HL-60/S4 treated with retinoic acid at 250 ng/mL for 4 days and 3 days (cell line): ENCODE data around the gene GCSAM.

ENCODE experiments used
- in situ Hi-C: fragments of 300-500 bp; cut with MboI; formaldehyde crosslinking; loops from 2 replicates; pipeline ENCODE4 v1.7.0; 2022; ENCODE audit warnings: low sequenced_read_pairs

GCSAM gene, protein sequence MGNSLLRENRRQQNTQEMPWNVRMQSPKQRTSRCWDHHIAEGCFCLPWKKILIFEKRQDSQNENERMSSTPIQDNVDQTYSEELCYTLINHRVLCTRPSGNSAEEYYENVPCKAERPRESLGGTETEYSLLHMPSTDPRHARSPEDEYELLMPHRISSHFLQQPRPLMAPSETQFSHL

GRCh38 chr3:112132975-112133448, at the start of gene GCSAM:
TSS of gene GCSAM (minus strand) at chr3:112133248. CDS start at chr3:112133120, 128 bp downstream.
- in situ Hi-C loops = no loop called here

DNA sequence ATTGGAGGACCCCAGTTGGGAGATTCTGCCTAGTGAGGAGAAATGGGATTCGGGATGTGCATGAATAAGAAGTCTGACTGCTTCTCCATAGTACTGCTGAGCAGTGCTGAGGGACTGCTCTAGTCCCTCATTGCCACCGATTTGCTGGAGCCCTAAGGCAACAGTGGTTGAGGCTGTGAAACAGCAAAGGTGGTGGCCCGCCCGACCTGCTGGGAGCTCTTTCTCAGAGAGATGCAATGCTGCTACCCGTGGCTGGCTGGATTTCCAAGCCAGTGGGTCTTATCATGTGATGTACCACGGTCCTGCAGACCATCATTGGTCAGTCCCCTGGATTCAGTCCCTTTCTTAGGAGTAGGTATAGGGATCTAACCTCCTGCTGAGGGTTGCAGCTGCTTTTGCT, 42.6 kb upstream of the GCSAM start:
- in situ Hi-C loops = no loop called here

- in situ Hi-C loops = no loop called here
Observed at GRCh38 chr3:112175037-112175436, 42.0 kb upstream of the GCSAM start.

- in situ Hi-C loops = no loop called here
Observed at GRCh38 chr3:112171144-112171543, 38.1 kb upstream of the GCSAM start.

DNA sequence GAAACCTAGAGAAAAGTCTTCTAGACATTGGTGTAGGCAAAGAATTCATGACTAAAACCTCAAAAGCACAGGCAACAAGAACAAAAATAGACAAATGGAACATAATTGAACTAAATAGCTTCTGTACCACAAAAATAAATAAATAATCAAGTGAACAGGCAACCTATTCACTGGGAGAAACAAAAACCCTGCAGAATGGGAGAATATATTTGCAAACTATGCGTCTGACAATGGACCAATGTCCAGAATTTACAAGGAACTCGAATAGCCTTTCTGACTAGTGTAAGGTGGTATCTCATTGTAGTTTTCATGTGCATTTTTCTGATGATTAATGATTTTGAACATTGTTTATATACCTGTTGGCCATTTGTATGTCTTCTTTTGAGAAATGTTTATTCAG, 37.0 kb upstream of the GCSAM start:
- in situ Hi-C loops = no loop called here

DNA sequence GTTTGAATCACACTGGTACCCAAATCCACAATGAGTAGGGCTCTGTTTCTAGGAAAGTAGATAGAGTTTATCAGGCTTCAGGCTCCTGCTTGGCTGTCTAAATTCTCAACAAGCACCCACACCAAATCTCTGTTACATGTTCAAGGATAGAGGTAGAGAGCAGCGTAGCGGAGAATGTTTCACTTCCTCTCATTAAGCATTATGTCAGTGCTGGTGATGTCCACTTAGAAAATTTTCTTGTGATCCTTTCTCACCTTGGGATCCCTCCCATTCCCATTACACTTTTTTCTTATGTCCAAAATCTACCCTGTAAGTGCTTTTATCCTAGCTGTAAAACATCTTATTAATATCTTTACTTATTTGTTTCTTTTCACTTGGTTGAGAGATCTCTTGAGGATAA, 34.7 kb upstream of the GCSAM start:
- in situ Hi-C loops = no loop called here

DNA sequence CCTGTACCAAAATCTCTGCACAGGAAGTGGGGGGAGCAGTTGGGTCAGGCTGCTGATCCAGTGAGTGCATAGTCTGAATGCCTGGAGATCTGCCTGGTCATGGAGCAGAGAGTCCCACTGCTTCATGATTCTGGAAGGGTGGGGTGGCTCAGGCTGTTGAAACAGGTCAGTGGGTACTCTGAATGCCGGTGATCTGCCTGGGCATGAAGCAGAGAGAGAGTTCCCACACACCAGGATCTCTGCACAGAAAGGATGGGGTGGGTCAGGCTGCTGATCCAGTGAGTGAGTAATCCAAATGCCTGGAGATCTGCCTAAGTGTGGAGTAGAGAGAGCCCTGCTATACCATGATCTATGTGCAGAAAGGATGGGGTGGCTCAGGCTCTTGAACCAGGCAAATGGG, 16.1 kb upstream of the GCSAM start:
- in situ Hi-C loops = no loop called here

GRCh38 chr3:112143689-112144088, 10.6 kb upstream of the GCSAM start:
- in situ Hi-C loops = no loop called here

GRCh38 chr3:112143251-112143650, 10.2 kb upstream of the GCSAM start:
- in situ Hi-C loops = no loop called here

DNA sequence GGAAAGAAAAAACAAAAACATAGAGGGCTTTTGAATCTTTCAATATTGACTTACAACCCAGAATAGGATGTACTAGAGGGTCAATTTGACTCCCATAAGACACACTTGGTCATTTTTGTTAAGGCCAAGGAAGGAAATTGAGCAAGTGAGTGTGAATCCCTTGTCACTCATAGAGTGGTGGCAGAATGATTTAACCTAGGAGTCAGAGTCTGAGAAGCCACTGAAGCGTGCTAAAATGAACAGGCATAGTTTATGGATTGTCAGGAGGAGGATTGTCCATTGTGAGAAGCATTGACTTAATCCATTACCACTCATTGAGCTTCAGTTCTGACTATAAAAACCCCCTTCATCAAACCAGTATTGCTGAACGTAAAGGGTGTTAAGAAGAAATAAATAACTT, 8.2 kb upstream of the GCSAM start:
- in situ Hi-C loops = no loop called here

- in situ Hi-C loops = no loop called here
Observed at GRCh38 chr3:112140584-112140983, 7.5 kb upstream of the GCSAM start.

- in situ Hi-C loops = no loop called here
Observed at GRCh38 chr3:112138219-112138969, 5.3 kb upstream of the GCSAM start.

DNA sequence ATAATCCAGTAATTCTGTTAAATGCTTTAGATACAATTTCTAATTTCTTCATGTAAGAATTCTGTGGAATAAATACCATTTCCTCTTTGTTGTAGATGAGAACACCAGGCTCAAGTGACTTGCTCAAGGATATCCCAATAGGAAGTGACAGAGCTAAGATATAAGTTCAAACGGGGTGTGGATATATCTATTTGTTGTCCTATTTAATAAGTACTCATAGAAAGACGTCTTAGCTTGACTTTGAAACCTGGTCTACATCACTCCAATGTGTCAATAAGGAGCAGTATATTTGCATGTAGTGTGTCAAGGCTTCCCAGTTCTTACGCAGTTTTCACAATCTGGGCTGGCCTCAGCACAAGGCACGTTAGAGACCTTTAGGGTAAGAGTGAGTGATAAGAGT, 4.7 kb upstream of the GCSAM start:
- in situ Hi-C loops = no loop called here

- in situ Hi-C loops = no loop called here
Observed at GRCh38 chr3:112136959-112137693, 4.1 kb upstream of the GCSAM start.

GRCh38 chr3:112136046-112136445, 3.0 kb upstream of the GCSAM start:
- in situ Hi-C loops = no loop called here

- in situ Hi-C loops = no loop called here
Observed at GRCh38 chr3:112134335-112135124, 1.5 kb upstream of the GCSAM start.

DNA sequence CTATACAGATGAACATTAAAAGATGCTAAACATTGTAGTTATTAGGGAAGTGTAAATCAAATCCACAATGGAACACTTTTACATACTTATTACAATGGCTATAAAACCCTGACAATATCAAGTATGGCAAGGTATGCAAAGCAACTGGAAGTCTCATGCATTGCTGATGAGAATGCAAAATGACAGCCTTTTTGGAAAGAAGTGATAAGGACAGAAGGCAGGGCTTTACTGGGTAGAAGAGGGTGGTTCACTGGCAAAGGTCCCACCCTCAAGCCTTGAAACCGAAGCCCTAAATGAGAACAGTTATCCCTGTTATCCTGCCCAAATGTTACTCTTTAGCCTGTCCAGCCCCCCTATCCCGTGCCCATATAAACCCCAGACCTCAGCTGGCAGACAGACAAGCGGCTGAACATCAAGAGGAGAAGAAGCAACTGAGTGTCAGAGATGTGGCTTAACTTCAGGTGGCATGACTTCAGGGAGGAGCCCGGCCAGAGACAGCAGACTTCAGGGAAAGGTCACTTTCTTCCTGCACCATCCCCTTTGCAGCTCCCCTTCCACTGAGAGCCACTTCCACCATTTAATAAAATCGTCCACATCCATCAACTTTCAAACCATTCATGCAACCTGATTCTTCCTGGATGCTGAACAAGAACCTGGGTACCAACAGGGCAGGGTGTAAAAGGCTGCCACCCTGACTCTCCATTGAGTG, 732 bp upstream of the GCSAM start:
- in situ Hi-C loops = no loop called here

- in situ Hi-C loops = no loop called here
Observed at GRCh38 chr3:112132554-112132953, 494 bp downstream of the GCSAM start.

- in situ Hi-C loops = no loop called here
Observed at GRCh38 chr3:112132088-112132487, 960 bp downstream of the GCSAM start.

DNA sequence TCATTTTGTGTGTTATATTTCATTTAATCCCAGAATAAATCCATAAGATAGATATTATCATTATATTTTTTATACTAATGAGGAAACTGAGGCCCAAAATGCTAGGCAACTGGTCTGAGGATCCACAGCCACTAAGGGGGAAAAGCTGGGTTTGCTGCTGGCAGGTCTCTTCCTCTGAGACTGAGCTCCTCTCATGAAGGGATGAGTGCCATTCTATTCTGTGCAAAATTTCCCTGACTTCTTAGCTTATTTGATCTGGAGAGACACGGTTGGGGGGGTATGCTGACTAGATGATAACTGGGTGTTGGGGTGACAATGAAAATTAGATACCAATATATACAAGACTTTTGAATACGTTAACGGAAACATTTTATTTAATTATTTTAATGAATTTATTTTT, 1.9 kb downstream of the GCSAM start:
- in situ Hi-C loops = no loop called here

DNA sequence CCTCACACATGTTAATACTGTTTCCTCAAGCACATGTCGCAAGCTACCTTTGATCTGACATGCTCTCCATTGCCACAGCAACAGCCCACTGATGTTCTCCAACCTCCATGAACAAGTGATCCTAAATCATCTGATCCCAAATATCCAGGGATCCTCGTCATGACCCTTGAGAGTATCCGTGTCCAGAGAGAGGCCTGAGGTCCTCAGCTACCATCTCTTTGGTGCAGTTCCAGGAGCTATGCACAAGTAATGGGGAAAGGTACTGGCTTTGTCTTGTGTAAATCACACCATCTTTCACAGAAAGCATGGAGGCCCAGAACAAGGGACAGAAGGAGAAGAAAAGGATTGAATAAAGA, 2.4 kb downstream of the GCSAM start:
- in situ Hi-C loops = no loop called here
